AG10803 (cell line): Measurements from ENCODE around the gene SCYGR1.

Experiments used
- DNase-seq: peaks from one replicate; pipeline ENCODE4 v3.0.0; 2010; ENCODE audit warnings: low read depth
- H3K4me3 ChIP-seq: 2 replicates; pipeline ENCODE4 v1.5.1; 2011; ENCODE audit warnings: mild to moderate bottlenecking, low read length, control low read depth
- CTCF ChIP-seq: conservative IDR thresholded peaks from 2 replicates; pipeline ENCODE4 v1.5.1; 2011; ENCODE audit warnings: mild to moderate bottlenecking, low read length, control low read depth, inconsistent platforms

The SCYGR1 gene

GRCh38 chr2:227420087-227421052, 32.6 kb upstream of the SCYGR1 start:
- DNase-seq, result no peak
- H3K4me3 ChIP-seq, result no peak overlapping the region
- TF ChIP-seq CTCF, result no peak

- TF ChIP-seq CTCF, result no peak
- DNase-seq, result no peak
- H3K4me3 ChIP-seq, result no peak overlapping the region
These were observed 29.0 kb upstream of the SCYGR1 start for GRCh38 chr2:227416701-227417100.

- no peak overlapping the region for H3K4me3 ChIP-seq
- peak; percentile 70 for DNase-seq
- TF ChIP-seq CTCF, result no peak
These were observed 28.0 kb upstream of the SCYGR1 start for GRCh38 chr2:227415538-227416424.

- H3K4me3 ChIP-seq, result no peak overlapping the region
- no peak for TF ChIP-seq CTCF
- DNase-seq, result peak; percentile 73
These were observed 27.1 kb upstream of the SCYGR1 start for GRCh38 chr2:227414846-227415245.

GRCh38 chr2:227413371-227413770, 25.6 kb upstream of the SCYGR1 start:
- no peak for DNase-seq
- no peak overlapping the region for H3K4me3 ChIP-seq
- TF ChIP-seq CTCF, result no peak

GRCh38 chr2:227412877-227413276, 25.1 kb upstream of the SCYGR1 start:
- H3K4me3 ChIP-seq, result no peak overlapping the region
- no peak for TF ChIP-seq CTCF
- no peak for DNase-seq
